Daoy (cell line): ENCODE data around the gene CORO2A. TPM values are rescaled to one million over a fixed set of nuclear protein-coding genes. Genes with fewer than 3 reads are reported as not detected.
"Not testable (repeated sequence)": the region's sequence is repeated elsewhere in the genome, so short reads cannot be mapped to it uniquely, and the experiment has no call there.

ENCODE experiments used
- DNase-seq: peaks from one replicate; pipeline ENCODE4 v3.0.0-alpha.2; 2015; ENCODE audit warnings: low read depth
- total RNA-seq: library from RNA; depleted of rRNA; stranded (reverse); fragments of >200 nt; shearing (Covaris generic); gene quantifications from 2 replicates; pipeline ENCODE4 v1.2.3, GENCODE V29; 2014

CORO2A gene
- total RNA-seq, 1 experiment from 2014 or later: 1.8 TPM

- DNase-seq: no peak
These were observed 49.4 kb downstream of the CORO2A start for GRCh38 chr9:98142925-98143481.

GRCh38 chr9:98142182-98142907 is 50.1 kb downstream of the CORO2A start:
- DNase-seq: peak; percentile 82

DNA sequence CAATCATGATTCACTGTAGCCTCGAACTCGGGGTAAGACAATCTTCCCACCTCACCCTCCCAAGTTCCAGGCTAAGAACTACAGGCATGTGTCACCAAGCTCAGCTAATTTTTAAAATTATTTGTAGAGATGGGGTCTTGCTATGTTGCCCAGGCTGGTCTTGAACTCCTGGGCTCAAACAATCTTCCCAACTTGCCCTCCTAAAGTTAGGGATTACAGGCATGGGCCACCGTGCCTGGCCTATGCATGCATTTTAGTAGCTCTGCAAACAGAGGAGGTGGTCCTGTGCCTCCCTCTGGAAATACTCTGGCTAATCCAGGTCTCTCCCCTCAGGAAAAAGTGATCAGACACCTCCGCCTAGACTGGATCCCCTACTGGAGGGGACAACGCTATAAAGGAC is 51.9 kb downstream of the CORO2A start:
- no peak for DNase-seq

- DNase-seq: no peak
These were observed 55.9 kb downstream of the CORO2A start for GRCh38 chr9:98136489-98136888.

DNA sequence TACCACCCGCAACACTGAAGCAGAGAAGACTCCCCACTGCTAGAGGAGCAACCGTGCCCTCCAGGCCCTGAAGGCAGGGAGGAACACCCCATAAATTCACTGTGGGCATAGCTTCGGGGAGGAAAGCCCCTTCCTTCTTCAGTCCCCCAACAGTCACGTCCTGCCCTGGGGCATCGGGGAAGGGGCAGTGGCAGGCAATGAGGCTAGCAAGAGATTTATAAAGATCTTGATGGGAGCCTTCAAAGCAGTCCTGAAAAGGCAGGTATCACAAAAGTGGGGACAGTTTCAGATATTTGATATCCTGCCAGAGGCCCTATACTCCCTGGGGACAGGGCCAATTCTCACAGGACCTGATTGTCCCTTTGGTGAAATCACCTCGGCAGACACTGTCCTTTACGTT is 56.5 kb downstream of the CORO2A start:
- no peak for DNase-seq

- DNase-seq: no peak
These were observed 56.9 kb downstream of the CORO2A start for GRCh38 chr9:98135558-98135934.

GRCh38 chr9:98134702-98135557 is 57.5 kb downstream of the CORO2A start:
- DNase-seq: no peak

- no peak for DNase-seq
These were observed 59.4 kb downstream of the CORO2A start for GRCh38 chr9:98132806-98133631.

DNA sequence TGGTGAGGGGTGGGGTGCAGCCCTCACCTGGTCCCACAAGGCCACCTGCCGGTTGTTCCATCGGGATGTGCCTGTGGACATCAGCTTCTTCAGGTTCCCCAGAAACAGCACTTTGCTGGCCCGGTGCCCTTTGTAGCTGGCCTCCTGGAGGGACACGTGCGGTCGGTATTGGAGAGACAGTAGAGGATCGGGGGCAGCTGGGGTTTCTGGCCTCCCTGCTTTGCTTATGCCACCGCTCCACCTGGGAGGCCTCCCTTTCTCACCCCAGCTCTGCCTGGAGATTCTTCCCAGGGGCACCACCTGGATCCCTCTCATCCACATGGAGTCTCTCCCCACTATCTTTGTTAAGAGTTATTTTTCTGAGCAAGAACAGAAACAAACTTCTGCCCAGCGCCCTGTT is 60.3 kb downstream of the CORO2A start:
- no peak for DNase-seq

- DNase-seq: no peak
These were observed 61.7 kb downstream of the CORO2A start for GRCh38 chr9:98130576-98131228.

DNA sequence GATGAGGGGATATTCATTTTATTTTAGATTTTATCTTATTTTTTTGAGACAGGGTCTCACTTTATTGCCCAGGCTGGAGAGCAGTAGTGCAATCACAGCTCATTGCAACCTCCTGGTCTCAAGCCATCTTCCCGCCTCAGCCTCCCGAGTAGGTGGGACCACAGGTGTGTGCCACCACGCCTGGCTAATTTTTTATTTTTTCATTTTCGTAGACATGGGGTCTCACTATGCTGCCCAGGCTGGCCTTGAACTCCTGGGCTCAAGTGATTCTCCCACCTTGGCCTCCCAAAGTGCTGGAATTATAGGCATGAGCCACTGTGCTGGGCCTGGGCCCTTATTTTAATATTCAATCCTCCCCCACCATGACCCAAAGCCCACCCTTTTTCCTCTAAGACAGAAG is 62.4 kb downstream of the CORO2A start:
- not testable (repeated sequence) for DNase-seq

- peak; percentile 30 for DNase-seq
These were observed 63.0 kb downstream of the CORO2A start for GRCh38 chr9:98129451-98129881.

DNA sequence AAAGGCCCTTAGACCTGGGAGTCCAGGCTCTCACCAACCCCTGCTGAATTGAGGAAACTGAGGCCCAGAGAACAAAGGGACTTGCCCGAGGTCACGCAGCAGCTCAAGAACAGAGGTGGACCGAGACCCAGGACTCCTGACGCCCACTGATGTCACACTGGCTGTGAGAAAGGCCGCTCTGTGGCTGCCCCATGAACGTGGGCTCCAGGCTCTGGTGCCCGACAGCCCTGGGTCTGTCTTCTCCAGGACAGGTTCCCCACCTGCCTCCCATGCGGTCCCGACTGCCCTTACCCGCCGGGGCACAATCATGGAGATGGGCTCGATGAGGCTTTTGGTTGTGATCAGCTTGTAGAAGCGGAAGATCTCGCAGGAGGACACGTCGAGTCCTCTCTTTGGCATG is 64.1 kb downstream of the CORO2A start:
- no peak for DNase-seq

DNA sequence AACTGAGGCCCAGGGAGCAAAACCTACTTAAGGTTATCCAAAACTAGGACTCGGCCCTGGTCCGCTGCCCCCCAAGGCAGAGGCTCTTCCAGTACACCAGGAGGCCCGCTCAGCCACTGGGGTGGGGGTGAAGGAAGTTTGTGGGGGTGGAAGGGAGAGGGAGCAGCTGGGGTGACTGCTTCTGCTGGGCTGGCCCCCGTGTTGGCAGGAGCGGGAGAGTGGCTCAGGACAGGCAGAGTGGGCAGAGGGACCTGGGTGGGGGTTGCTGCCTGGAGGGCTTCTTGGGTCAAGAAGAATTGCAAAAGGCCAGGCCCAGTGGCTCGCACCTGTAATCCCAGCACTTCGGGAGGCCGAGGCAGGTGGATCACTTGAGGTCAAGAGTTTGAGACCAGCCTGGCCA is 65.2 kb downstream of the CORO2A start:
- no peak for DNase-seq

- no peak for DNase-seq
These were observed 67.6 kb downstream of the CORO2A start for GRCh38 chr9:98124637-98125426.

DNA sequence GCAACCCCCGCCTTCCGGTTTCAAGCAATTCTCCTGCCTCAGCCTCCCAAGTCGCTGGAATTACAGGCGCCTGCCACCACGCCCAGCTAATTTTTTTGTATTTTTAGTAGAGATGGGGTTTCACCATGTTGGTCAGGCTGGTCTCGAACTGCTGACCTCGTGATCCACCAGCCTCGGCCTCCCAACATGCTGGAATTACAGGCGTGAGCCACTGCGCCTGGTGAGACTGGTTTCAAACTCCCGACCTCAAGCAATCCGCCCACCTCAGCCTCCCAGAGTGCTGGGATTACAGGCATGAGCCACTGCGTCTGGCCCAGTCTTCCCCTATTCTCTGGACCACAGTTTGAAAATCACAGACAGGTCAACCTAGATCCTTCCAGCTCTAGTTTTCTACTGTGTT is 68.3 kb downstream of the CORO2A start:
- DNase-seq: not testable (repeated sequence)

DNA sequence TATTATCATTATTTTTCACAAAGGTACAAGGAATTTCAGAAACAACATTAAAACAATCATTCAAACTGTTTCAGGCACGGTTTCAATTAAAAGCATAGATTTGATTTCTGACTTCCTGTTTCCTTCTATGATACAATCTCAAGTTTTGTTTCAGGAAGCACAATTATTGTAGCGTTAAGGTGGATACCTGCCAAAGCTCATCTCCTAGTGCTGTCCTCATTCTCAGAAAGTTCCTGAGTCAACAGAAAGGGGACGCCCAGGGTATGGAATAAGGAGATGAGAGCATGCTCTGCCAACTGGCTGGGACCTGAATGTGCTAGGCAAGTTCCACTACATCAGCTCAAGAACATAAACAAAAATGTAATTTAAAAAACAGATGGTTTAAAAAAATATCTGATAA is 71.4 kb downstream of the CORO2A start:
- DNase-seq: no peak

GRCh38 chr9:98120476-98120875 is 72.0 kb downstream of the CORO2A start:
- DNase-seq: no peak

DNA sequence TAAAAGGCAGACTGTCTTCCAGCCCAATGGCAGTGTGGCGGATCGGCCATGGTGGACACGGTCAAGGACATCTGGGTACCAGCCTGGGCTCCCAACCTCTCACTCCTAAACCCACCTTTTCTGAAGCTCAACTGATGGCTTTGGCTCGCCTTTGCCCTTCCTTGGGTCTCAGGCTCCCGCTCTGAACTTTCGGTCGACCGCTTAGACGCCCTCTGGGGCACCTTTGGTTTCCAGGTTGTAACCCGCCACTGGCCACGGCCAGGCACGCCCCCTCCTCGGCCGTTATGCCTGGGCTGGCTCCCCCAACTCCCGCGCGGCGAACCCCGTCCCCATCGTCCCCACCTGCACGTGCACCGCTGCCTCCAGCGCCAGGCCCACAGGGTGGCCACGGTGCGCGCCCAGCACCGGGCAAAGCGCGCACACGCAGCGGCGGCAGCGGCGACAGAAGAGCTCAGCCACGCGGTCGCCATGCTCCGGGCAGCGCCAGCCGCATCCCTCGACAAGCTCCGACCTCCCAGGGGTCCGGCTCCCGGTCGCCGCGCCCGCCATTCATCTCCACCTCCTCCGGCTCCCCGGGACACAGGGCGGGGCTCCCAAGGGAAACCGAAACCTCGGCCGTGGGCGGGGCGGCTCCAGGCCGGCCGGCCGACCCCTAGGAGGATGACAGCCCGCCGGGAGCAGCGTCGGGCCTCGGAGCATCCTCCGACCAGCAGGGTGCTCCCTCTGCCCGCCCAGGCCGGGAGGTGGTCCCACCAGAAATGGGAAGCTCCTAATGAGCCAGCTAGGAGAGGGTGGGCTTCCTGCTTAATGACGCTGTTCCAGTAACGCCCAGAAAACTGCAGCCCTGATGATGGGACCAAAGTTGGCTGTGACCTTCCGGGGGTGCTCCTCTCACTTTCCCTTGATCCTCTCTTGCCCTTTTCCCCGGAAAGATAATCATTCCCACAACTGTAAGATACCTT is 73.5 kb downstream of the CORO2A start, which contains the start of gene TRIM14:
Gene TRIM14 (minus strand): TSS at position 583 of the 962 bp plus-strand sequence. CDS start 34 bp downstream, at position 549.
- peak; percentile 87 for DNase-seq
